ENCODE measurements around the gene TF. TPM values are rescaled to one million over a fixed set of nuclear protein-coding genes. Genes with fewer than 3 reads are reported as not detected.

TF gene
- total RNA-seq, 1 donor from 2014 or later = 1.3 TPM

DNA sequence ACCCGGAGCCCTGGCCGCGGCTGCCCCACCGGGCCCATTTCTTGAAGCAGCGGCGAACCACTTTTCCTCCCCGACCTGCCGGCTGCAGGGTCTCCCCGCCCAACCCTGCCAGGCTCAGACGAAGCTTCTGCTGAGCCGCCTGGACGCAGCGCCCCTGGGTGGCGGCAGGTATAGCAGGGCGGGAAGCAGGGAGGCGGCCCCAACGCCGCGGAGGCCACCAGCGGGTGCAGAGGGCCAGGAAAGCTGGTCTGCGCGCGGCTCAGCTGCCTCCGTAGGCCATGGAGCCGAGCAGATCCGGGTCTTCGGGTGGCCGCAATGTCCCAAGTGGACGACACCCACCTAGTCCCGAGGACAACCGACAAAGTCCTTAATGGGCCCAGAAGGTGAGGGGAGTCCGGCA is 37.6 kb downstream of the TF start:
- no peak for TF ChIP-seq CTCF (IDR thresholded peaks at IDR 0.05; ENCODE audit: borderline replicate concordance)

GRCh38 chr3:133788024-133788423 is 41.8 kb downstream of the TF start:
- Histone ChIP-seq H3K9me3 (replicated peaks) (peaks cover 22% of the 10 kb centered on the region), H3K27me3 (ENCODE audit: low read depth) (peaks cover 12% of the 10 kb centered on the region), H3K4me1 (no peaks in the 10 kb centered on the region), H3K27ac (replicated peaks) (no peak overlapping the region), H3K4me3 (no peak overlapping the region), H3K36me3 (no peaks in the 10 kb centered on the region)
- TF ChIP-seq CTCF (IDR thresholded peaks at IDR 0.05; ENCODE audit: borderline replicate concordance) = no peak
- DNase-seq = no peak
- intact Hi-C loops (cut with micrococcal nuclease) = no loop called here

More for the DNA sequence above, 37.6 kb downstream of the TF start:
- no peaks in the 10 kb centered on the region for H3K36me3 ChIP-seq
- no peaks in the 10 kb centered on the region for H3K9me3 ChIP-seq (replicated peaks)
- DNase-seq = no peak
- H3K4me3 ChIP-seq = no peak overlapping the region
- intact Hi-C loops (cut with micrococcal nuclease) = no loop called here
- H3K27ac ChIP-seq (replicated peaks) = no peak overlapping the region
- no peaks in the 10 kb centered on the region for H3K4me1 ChIP-seq
- peaks cover 40% of the 10 kb centered on the region for H3K27me3 ChIP-seq (ENCODE audit: low read depth)

DNA sequence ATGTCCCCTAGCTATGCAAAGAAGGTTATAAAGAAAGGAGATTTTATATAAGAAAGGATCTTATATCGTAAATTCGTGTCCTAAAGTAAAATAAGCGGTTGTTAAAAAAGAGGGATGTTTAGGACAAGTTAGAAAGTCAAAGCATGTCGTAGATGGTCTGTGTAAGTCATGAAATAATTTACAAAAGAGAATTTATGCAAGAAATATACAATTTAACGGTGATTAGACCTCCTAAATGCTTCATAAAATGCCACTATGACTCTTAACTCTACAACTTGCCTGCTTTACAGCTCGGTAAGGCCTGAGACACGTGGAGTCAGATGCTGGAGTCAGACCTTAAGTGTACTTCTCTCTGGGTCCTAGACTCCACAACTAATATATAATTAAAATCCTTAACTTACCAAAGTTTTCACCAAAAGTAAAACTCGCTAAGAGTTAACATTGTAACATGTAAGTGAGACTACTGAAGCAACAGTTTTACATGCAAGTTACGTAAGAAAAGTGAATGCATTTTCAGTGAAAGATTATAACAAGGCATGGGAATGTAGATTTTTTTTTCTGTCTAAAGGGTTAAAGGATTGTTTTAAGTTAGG is 46.1 kb downstream of the TF start:
- no peak overlapping the region for H3K27ac ChIP-seq (replicated peaks)
- peaks cover 3% of the 10 kb centered on the region for H3K27me3 ChIP-seq (ENCODE audit: low read depth)
- TF ChIP-seq CTCF (IDR thresholded peaks at IDR 0.05; ENCODE audit: borderline replicate concordance) = no peak
- no peak overlapping the region for H3K4me3 ChIP-seq
- peaks cover 24% of the 10 kb centered on the region for H3K9me3 ChIP-seq (replicated peaks)
- intact Hi-C loops (cut with micrococcal nuclease) = no loop called here
- H3K36me3 ChIP-seq = no peaks in the 10 kb centered on the region
- DNase-seq = no peak
- no peaks in the 10 kb centered on the region for H3K4me1 ChIP-seq

- Histone ChIP-seq H3K36me3 (no peaks in the 10 kb centered on the region), H3K4me1 (no peaks in the 10 kb centered on the region), H3K9me3 (replicated peaks) (peaks cover 7% of the 10 kb centered on the region), H3K27me3 (ENCODE audit: low read depth) (peaks cover 12% of the 10 kb centered on the region), H3K4me3 (no peak overlapping the region), H3K27ac (replicated peaks) (no peak overlapping the region)
- TF ChIP-seq CTCF (IDR thresholded peaks at IDR 0.05; ENCODE audit: borderline replicate concordance) = no peak
- intact Hi-C loops (cut with micrococcal nuclease) = no loop called here
- DNase-seq = no peak
Measured at GRCh38 chr3:133797396-133798105, 51.4 kb downstream of the TF start.

GRCh38 chr3:133799794-133800585 is 53.8 kb downstream of the TF start:
- no peaks in the 10 kb centered on the region for H3K9me3 ChIP-seq (replicated peaks)
- H3K4me1 ChIP-seq = peaks cover under 1% of the 10 kb centered on the region
- intact Hi-C loops (cut with micrococcal nuclease) = loop anchor here (10.0 kb wide), 1 partner anchor 135 kb away; the partner anchor contains the start of gene TOPBP1
- peaks cover 10% of the 10 kb centered on the region for H3K27me3 ChIP-seq (ENCODE audit: low read depth)
- DNase-seq = no peak
- no peaks in the 10 kb centered on the region for H3K36me3 ChIP-seq
- H3K27ac ChIP-seq (replicated peaks) = no peak overlapping the region
- no peak overlapping the region for H3K4me3 ChIP-seq
- no peak for TF ChIP-seq CTCF (IDR thresholded peaks at IDR 0.05; ENCODE audit: borderline replicate concordance)
